SK-N-SH (cell line): ENCODE data around the gene KRT37. TPM values are rescaled to one million over a fixed set of nuclear protein-coding genes. Genes with fewer than 3 reads are reported as not detected.

Experiments used
- CTCF ChIA-PET: fragments of 300-600, 350-600 bp; formaldehyde crosslinking; extraction: SDS; loops from one replicate; lab custom pipeline; 2021; lab: Yijun Ruan, JAX
- POLR2A ChIA-PET: fragments of 350-600 bp; sonication (Branson Sonifier 250); formaldehyde crosslinking; extraction: SDS; loops from one replicate; lab custom pipeline; 2020; ENCODE audit warnings: antibody characterized with exemption, inconsistent platforms; lab: Yijun Ruan, JAX
- DNase-seq: peaks from one replicate; pipeline ENCODE4 v3.0.0; 2012
- H2AFZ ChIP-seq: fragments of 200-600 bp; sonication (generic); 2 replicates; pipeline ENCODE4 v1.8.1; 2016; ENCODE audit warnings: antibody characterized with exemption, mild to moderate bottlenecking, low read depth
- H3F3A ChIP-seq: fragments of 200-600 bp; sonication (generic); replicated peaks from 2 replicates; pipeline ENCODE3; 2016; ENCODE audit warnings: antibody characterized with exemption, mild to moderate bottlenecking; ENCODE audit not compliant: insufficient read depth
- H3K27ac ChIP-seq, 2 experiments: fragments of 200-500 bp in 1 of 2; fragments of 200-600 bp in 1 of 2; sonication (Bioruptor generic) in 1 of 2; sonication (generic), shearing (Covaris generic) in 1 of 2; 2 replicates each; pipeline versions ENCODE4 v1.5.1 to v1.6.1; 2014 to 2016; ENCODE audit warnings: low read depth in 2 of 2, inconsistent platforms in 1 of 2, low read length in 1 of 2, mild to moderate bottlenecking in 1 of 2, mixed read lengths in 1 of 2
- H3K27me3 ChIP-seq: fragments of 200-600 bp; sonication (generic), shearing (Covaris generic); 2 replicates; pipeline ENCODE4 v1.6.1; 2016; ENCODE audit warnings: mixed run types; ENCODE audit not compliant: insufficient read depth
- H3K36me3 ChIP-seq, 2 experiments: fragments of 200-500 bp in 1 of 2; fragments of 200-600 bp in 1 of 2; sonication (Bioruptor generic) in 1 of 2; sonication (generic) in 1 of 2; replicated peaks in 1 of 2; 2 replicates each; pipeline versions ENCODE3 to v1.5.1; 2014 to 2016; ENCODE audit warnings: low read length in 1 of 2, mild to moderate bottlenecking in 1 of 2; ENCODE audit not compliant: insufficient read depth in 2 of 2, control insufficient read depth in 1 of 2
- H3K4me1 ChIP-seq, 2 experiments: fragments of 200-500 bp in 1 of 2; fragments of 200-600 bp in 1 of 2; sonication (Bioruptor generic) in 1 of 2; sonication (generic), shearing (Covaris generic) in 1 of 2; 2 replicates each; pipeline versions ENCODE4 v1.5.1 to v1.6.1; 2014 to 2016; ENCODE audit warnings: low read depth in 1 of 2, low read length in 1 of 2, mixed run types in 1 of 2; ENCODE audit not compliant: insufficient read depth in 2 of 2, control insufficient read depth in 1 of 2
- H3K4me2 ChIP-seq: fragments of 200-600 bp; sonication (generic), shearing (Covaris generic); 2 replicates; pipeline ENCODE4 v1.6.1; 2017; ENCODE audit warnings: mixed run types
- H3K4me3 ChIP-seq, 2 experiments: fragments of 200-500 bp in 1 of 2; fragments of 200-600 bp in 1 of 2; sonication (Bioruptor generic) in 1 of 2; sonication (generic), shearing (Covaris generic) in 1 of 2; 2 replicates each; pipeline versions ENCODE4 v1.5.1 to v1.8.1; 2014 to 2016; ENCODE audit warnings: low read depth in 2 of 2, inconsistent platforms in 1 of 2, low read length in 1 of 2, mild to moderate bottlenecking in 1 of 2, mixed read lengths in 1 of 2, moderate library complexity in 1 of 2
- H3K79me2 ChIP-seq: fragments of 200-600 bp; sonication (generic); 2 replicates; pipeline ENCODE4 v1.8.1; 2017; ENCODE audit warnings: mild to moderate bottlenecking; ENCODE audit not compliant: insufficient read depth
- H3K9ac ChIP-seq: fragments of 200-600 bp; sonication (generic); 2 replicates; pipeline ENCODE4 v1.6.1; 2017; ENCODE audit warnings: mixed run types
- H3K9me2 ChIP-seq: fragments of 200-600 bp; sonication (generic); 2 replicates; pipeline ENCODE4 v1.6.1; 2017; ENCODE audit warnings: mixed run types
- H3K9me3 ChIP-seq: fragments of 200-600 bp; sonication (generic); 2 replicates; pipeline ENCODE4 v1.6.1; 2017; ENCODE audit warnings: mixed run types, mild to moderate bottlenecking, moderate library complexity
- H4K20me1 ChIP-seq: fragments of 200-600 bp; sonication (generic); 2 replicates; pipeline ENCODE4 v1.6.1; 2017; ENCODE audit warnings: mild to moderate bottlenecking, mixed run types; ENCODE audit not compliant: insufficient read depth
- CTCF ChIP-seq: fragments of 200-600 bp; sonication (generic); IDR thresholded peaks from 2 replicates; pipeline ENCODE4 v1.6.1; 2017; ENCODE audit warnings: antibody characterized with exemption, mild to moderate bottlenecking, moderate library complexity
- ELF1 ChIP-seq: IDR thresholded peaks from 2 replicates; pipeline ENCODE4 v1.4.0; 2012
- EP300 ChIP-seq, 2 experiments: IDR thresholded peaks; 2 replicates each; pipeline versions ENCODE4 v1.4.0 to v1.6.1; 2012; ENCODE audit warnings: borderline replicate concordance in 1 of 2, low read depth in 1 of 2, low read length in 1 of 2
- EZH2phosphoT487 ChIP-seq: fragments of 200-600 bp; sonication (generic); IDR thresholded peaks from 2 replicates; pipeline ENCODE4 v1.6.1; 2017; ENCODE audit warnings: low read depth, mixed run types, mild to moderate bottlenecking, antibody characterized with exemption, moderate library complexity, borderline replicate concordance
- FOSL2 ChIP-seq: IDR thresholded peaks from 2 replicates; pipeline ENCODE4 v1.4.0; 2012; ENCODE audit warnings: low read depth, mild to moderate bottlenecking, moderate library complexity, borderline replicate concordance
- FOXM1 ChIP-seq: IDR thresholded peaks from 2 replicates; pipeline ENCODE4 v1.4.0; 2012; ENCODE audit warnings: low read depth, mild to moderate bottlenecking
- GABPA ChIP-seq: IDR thresholded peaks from 2 replicates; pipeline ENCODE4 v1.4.0; 2012; ENCODE audit warnings: low read depth, mild to moderate bottlenecking
- NFIC ChIP-seq: IDR thresholded peaks from 2 replicates; pipeline ENCODE4 v1.4.0; 2012; ENCODE audit warnings: borderline replicate concordance
- NRF1 ChIP-seq: IDR thresholded peaks from 2 replicates; pipeline ENCODE4 v1.6.1; 2012; ENCODE audit warnings: low read depth, mild to moderate bottlenecking, low read length
- RCOR1 ChIP-seq: fragments of 150-350 bp; IDR thresholded peaks from 2 replicates; pipeline ENCODE4 v1.6.1; 2017; ENCODE audit warnings: antibody characterized with exemption, low read length
- RFX5 ChIP-seq: IDR thresholded peaks from 2 replicates; pipeline ENCODE4 v1.6.1; 2012; ENCODE audit warnings: mild to moderate bottlenecking, improper control_type of control experiment, low read length
- RXRA ChIP-seq: IDR thresholded peaks from 2 replicates; pipeline ENCODE4 v1.4.0; 2012; ENCODE audit warnings: low read depth, mild to moderate bottlenecking, borderline replicate concordance
- SIN3A ChIP-seq: IDR thresholded peaks from 2 replicates; pipeline ENCODE4 v1.6.1; 2012; ENCODE audit warnings: low read depth, mild to moderate bottlenecking, low read length, moderate library complexity, borderline replicate concordance
- SMC3 ChIP-seq: IDR thresholded peaks from 2 replicates; pipeline ENCODE4 v1.6.1; 2012; ENCODE audit warnings: low read depth, low read length, improper control_type of control experiment
- TAF1 ChIP-seq: IDR thresholded peaks from 2 replicates; pipeline ENCODE4 v1.6.1; 2012; ENCODE audit warnings: low read depth, mild to moderate bottlenecking, low read length, moderate library complexity, borderline replicate concordance
- TEAD4 ChIP-seq: IDR thresholded peaks from 2 replicates; pipeline ENCODE4 v1.4.0; 2012; ENCODE audit warnings: mild to moderate bottlenecking, borderline replicate concordance; ENCODE audit not compliant: insufficient read depth
- USF1 ChIP-seq: IDR thresholded peaks from 2 replicates; pipeline ENCODE4 v1.4.0; 2012; ENCODE audit warnings: low read depth, borderline replicate concordance
- YY1 ChIP-seq: IDR thresholded peaks from 2 replicates; pipeline ENCODE4 v1.4.0; 2012; ENCODE audit warnings: low read depth, mild to moderate bottlenecking
- WGBS: methylation state at CpG from one replicate; pipeline ENCODE4 v1.1.6; 2017; ENCODE audit warnings: low lambda C conversion rate; 5-methylcytosine and 5-hydroxymethylcytosine counted together
- polyA plus RNA-seq, 3 experiments: library from polyadenylated mRNA; depleted of rRNA; stranded (reverse); fragments of >200 nt; gene quantifications; 2 replicates each; pipeline ENCODE4 v1.2.3, GENCODE V29; 2012

KRT37 gene
- polyA plus RNA-seq, 1 of the 3 experiments (the other 2 are of a cell fraction) = not detected

GRCh38 chr17:41452281-41452680, 27.9 kb upstream of the KRT37 start:
- no peak overlapping the region for H3K27ac ChIP-seq
- no peaks in the 10 kb centered on the region for H3K79me2 ChIP-seq
- no peaks in the 10 kb centered on the region for H3K36me3 ChIP-seq
- no peak overlapping the region for H3K4me2 ChIP-seq
- no peaks in the 10 kb centered on the region for H4K20me1 ChIP-seq
- no peaks in the 10 kb centered on the region; the same call in 1 of the 2 replicates for H3K9me3 ChIP-seq
- H3K4me3 ChIP-seq = no peak overlapping the region
- ChIA-PET CTCF (interaction anchor here (1.2 to 1.6 kb wide), 2 partner anchors 8 to 96 kb away, joined by 3 to 6 read pairs; no protein-coding TSS in a partner anchor), POLR2A (no interaction called here)
- no peak overlapping the region for H3K9ac ChIP-seq
- no peaks in the 10 kb centered on the region for H3K9me2 ChIP-seq
- 31% methylated on average over 4 of the region's 4 CpGs for WGBS
- H3K27me3 ChIP-seq = no peaks in the 10 kb centered on the region
- H2AFZ ChIP-seq = no peak overlapping the region
- TF ChIP-seq CTCF (no peak), EZH2phosphoT487 (no peak), TAF1 (no peak), USF1 (no peak), NFIC (no peak), TEAD4 (no peak), EP300 (IDR thresholded peaks at IDR 0.05; ENCODE audit: borderline replicate concordance in 1 of 2, low read depth in 1 of 2, low read length in 1 of 2) (no peak), NRF1 (no peak), SMC3 (no peak), RFX5 (no peak), FOXM1 (no peak), ELF1 (no peak), RXRA (no peak), YY1 (no peak), GABPA (no peak), RCOR1 (no peak), FOSL2 (no peak), SIN3A (no peak)
- H3K4me1 ChIP-seq = no peaks in the 10 kb centered on the region
- H3F3A ChIP-seq = peaks cover 1% of the 10 kb centered on the region
- DNase-seq = no peak
